Body of pancreas (tissue), 4 donors: ENCODE measurements around the gene NUP88. TPM values are rescaled to one million over a fixed set of nuclear protein-coding genes. Genes with fewer than 3 reads are reported as not detected.

ENCODE experiments used
- ATAC-seq: fragments of 150-250 bp; one replicate; pipeline ENCODE4 v1.9.1; 2016
- DNase-seq, 4 donors: peaks; one replicate each; pipeline ENCODE4 v3.0.0-alpha.2; 2019
- H3K27ac ChIP-seq, 4 donors: fragments of 200-600 bp; sonication (generic); 1 replicate in 3 of 4; 2 replicates in 1 of 4; pipeline versions ENCODE4 v1.5.1 to v1.6.1; 2016 to 2019; ENCODE audit warnings: mild to moderate bottlenecking in 1 of 4, mixed read lengths in 1 of 4, moderate library complexity in 1 of 4
- H3K27me3 ChIP-seq, 2 donors: fragments of 200-600 bp; sonication (generic); one replicate each; pipeline ENCODE4 v1.6.0; 2016; ENCODE audit warnings: mild to moderate bottlenecking in 1 of 2
- H3K36me3 ChIP-seq, 2 donors: fragments of 200-600 bp; sonication (generic); replicated peaks in 1 of 2; 2 replicates each; pipeline ENCODE4 v1.5.1; 2016; ENCODE audit warnings: low read depth in 2 of 2; ENCODE audit not compliant: insufficient read depth in 1 of 2
- H3K4me1 ChIP-seq: fragments of 200-600 bp; sonication (generic); one replicate; pipeline ENCODE4 v1.6.0; 2016
- H3K4me3 ChIP-seq, 2 donors: fragments of 200-600 bp; sonication (generic); 1 replicate in 1 of 2; 2 replicates in 1 of 2; pipeline ENCODE4 v1.5.1; 2016 to 2019
- H3K9me3 ChIP-seq, 3 donors: fragments of 200-600 bp; sonication (generic); 1 replicate in 2 of 3; 2 replicates in 1 of 3; pipeline ENCODE4 v1.5.1; 2016
- POLR2A ChIP-seq, 3 donors: fragments of 450-650 bp; IDR thresholded peaks; one replicate each; pipeline ENCODE4 v1.6.1; 2016; ENCODE audit warnings: antibody characterized with exemption in 3 of 3, mild to moderate bottlenecking in 2 of 3
- WGBS, 2 donors: methylation state at CpG; one replicate each; pipeline ENCODE4 v1.1.5; 2017; 5-methylcytosine and 5-hydroxymethylcytosine counted together
- intact Hi-C: fragments of 100-400 bp; cut with DNase I; formaldehyde crosslinking; loops from one replicate; pipeline ENCODE4 v1.15.1; 2023
- total RNA-seq, 2 donors: library from RNA; depleted of rRNA; stranded (reverse); fragments of >200 nt; gene quantifications; one replicate each; pipeline ENCODE4 v1.1.0, GENCODE V29; 2016
- TF ChIP-seq, protein P1 (sequence below), 7 experiments: fragments of 450-650 bp in 4 of 7; fragments of 200-600 bp in 3 of 7; sonication (generic) in 3 of 7; IDR thresholded peaks; one replicate each; pipeline ENCODE4 v1.5.1; 2016 to 2019; ENCODE audit warnings: antibody characterized with exemption in 7 of 7

NUP88 gene
- total RNA-seq, 2 donors from 2014 or later = 35.9 to 54.5 TPM

DNA sequence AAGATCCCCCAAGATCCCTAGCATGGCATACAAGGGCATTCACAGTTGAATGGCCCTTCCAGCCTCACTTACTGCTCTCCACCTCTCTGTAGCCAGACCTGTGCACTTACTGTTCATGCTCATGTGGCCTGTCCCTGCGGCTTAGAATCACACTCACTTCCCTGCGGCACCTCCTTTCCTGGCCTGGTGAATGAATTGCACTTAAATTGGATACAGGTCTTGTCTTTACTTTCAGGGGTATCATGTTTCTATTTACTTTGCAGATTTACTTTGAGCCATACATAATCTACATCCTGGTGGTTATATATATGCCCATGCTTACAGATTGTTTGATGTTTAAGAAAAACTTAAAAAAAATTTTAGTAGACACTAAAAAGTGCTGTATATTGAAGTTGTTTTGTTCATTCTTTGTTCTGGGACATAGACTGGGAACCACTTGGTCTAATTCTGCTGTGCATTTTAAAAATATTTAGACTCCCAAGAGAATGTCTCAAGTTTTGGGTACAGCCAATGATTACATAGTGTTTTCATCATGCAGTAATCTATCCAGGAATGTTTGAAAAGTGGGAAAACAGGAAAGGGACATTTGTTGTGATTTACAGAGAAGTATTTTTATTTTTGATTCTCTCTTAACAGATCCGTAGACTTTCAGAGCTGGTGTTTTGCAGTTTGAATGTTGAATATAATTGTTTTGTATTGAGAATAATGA lies 63.9 kb downstream of the NUP88 start:
- 86 to 92% methylated on average over 3 of the region's 3 CpGs for WGBS, 2 donors
- Histone ChIP-seq H3K27ac (no peak overlapping the region), H3K9me3 (no peaks in the 10 kb centered on the region), H3K4me3 (no peak overlapping the region), H3K27me3 (no peaks in the 10 kb centered on the region), H3K36me3 (peaks cover 0 to 15% of the 10 kb centered on the region in 2 donors), H3K4me1 (no peaks in the 10 kb centered on the region)
- ATAC-seq (no peak), DNase-seq (no peak)
- TF ChIP-seq POLR2A (IDR thresholded peaks at IDR 0.05) = no peak
- TF ChIP-seq, protein P1, sequence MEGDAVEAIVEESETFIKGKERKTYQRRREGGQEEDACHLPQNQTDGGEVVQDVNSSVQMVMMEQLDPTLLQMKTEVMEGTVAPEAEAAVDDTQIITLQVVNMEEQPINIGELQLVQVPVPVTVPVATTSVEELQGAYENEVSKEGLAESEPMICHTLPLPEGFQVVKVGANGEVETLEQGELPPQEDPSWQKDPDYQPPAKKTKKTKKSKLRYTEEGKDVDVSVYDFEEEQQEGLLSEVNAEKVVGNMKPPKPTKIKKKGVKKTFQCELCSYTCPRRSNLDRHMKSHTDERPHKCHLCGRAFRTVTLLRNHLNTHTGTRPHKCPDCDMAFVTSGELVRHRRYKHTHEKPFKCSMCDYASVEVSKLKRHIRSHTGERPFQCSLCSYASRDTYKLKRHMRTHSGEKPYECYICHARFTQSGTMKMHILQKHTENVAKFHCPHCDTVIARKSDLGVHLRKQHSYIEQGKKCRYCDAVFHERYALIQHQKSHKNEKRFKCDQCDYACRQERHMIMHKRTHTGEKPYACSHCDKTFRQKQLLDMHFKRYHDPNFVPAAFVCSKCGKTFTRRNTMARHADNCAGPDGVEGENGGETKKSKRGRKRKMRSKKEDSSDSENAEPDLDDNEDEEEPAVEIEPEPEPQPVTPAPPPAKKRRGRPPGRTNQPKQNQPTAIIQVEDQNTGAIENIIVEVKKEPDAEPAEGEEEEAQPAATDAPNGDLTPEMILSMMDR (IDR thresholded peaks at IDR 0.05) = no peak
- intact Hi-C loops = no loop called here

DNA sequence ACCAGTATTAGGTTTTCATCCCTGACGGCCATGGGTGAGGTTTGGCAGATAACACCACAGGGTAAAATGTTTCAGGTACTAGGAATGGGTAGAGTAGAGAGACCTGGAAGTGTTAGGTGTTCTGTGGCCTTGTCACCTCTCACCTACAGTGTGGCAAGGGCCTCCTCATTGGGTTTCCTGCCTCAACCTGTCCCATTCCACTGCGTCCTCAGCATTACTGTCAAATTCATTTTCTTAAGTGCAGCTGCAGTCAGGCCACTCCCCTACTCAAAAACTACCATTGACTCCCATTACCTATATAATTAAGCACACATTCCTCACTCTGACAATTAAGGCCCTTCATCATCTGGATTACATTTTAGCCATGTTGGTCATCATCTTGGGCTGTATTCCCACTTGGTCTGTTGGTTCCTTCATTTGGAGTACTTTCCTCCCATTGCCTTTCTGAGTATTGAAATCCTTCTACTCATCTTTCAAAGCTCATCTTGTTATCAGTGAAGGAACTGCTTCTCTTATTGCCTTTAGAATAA lies 64.5 kb downstream of the NUP88 start:
- Histone ChIP-seq H3K4me3 (no peak overlapping the region), H3K27ac (no peak overlapping the region), H3K27me3 (no peaks in the 10 kb centered on the region), H3K9me3 (no peaks in the 10 kb centered on the region), H3K4me1 (no peaks in the 10 kb centered on the region), H3K36me3 (peaks cover 0 to 15% of the 10 kb centered on the region in 2 donors)
- 76 to 79% methylated on average over 2 of the region's 2 CpGs for WGBS, 2 donors
- TF ChIP-seq, protein P1 (IDR thresholded peaks at IDR 0.05) = no peak
- no peak for TF ChIP-seq POLR2A (IDR thresholded peaks at IDR 0.05)
- DNase-seq (no peak), ATAC-seq (no peak)
- intact Hi-C loops = no loop called here

DNA sequence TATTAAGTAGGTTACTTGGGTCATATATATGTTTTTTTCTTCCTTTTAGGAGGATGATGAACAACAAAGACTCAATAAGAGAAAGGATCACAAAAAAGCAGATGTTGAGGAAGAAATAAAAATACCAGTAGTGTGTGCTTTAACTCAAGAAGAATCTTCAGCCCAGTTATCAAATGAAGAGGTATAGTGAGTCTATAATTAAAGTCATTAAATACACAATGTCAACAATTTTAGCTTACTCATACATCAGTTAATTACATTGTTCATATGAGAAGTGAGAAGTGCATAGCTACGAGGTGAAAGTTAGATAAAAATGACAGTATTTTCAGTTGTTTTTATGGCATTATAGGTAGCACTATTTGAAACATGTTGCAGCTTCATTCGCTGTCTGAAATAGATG lies 65.2 kb downstream of the NUP88 start:
- TF ChIP-seq, protein P1 (IDR thresholded peaks at IDR 0.05) = no peak
- no peak for TF ChIP-seq POLR2A (IDR thresholded peaks at IDR 0.05)
- 86 to 94% methylated on average over 2 of the region's 2 CpGs for WGBS, 2 donors

DNA sequence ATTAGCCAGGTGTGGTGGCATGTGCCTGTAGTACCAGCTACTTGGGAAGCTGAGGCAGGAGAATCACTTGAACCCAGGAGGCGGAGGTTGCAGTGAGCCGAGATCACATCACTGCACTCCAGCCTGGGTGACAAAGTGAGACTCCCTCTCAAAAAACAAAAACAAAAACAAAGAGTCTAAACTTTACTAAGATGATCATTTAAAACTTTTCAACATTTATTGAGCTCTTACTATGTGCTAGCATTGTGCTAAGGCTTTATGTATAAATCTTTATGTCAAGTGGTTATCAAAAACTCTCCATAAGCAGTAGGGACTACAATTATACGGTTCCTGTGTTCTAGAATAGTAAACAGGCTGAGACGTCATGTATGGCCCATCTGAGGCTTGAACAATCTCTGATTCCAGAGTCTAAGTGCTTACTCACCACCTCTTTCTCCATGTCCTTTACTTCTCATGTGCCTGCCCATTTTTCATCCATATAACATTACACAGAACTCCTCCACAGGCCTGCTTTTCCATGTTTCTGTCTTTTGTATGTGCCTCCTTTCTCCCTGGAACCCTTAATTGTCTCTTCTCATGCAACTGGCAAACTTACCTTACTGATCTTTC lies 66.7 kb downstream of the NUP88 start:
- no peak for ATAC-seq
- Histone ChIP-seq H3K36me3 (peaks cover 0 to 21% of the 10 kb centered on the region in 2 donors), H3K4me3 (no peak overlapping the region)

More for the DNA sequence above, 65.2 kb downstream of the NUP88 start:
- DNase-seq = no peak
- H3K4me1 ChIP-seq = no peaks in the 10 kb centered on the region
- no peak for ATAC-seq
- no peaks in the 10 kb centered on the region for H3K9me3 ChIP-seq
- peaks cover 0 to 15% of the 10 kb centered on the region in 2 donors for H3K36me3 ChIP-seq
- no peak overlapping the region for H3K4me3 ChIP-seq
- intact Hi-C loops = no loop called here
- no peaks in the 10 kb centered on the region for H3K27me3 ChIP-seq
- no peak overlapping the region for H3K27ac ChIP-seq

More for the DNA sequence above, 66.7 kb downstream of the NUP88 start:
- no peaks in the 10 kb centered on the region for H3K27me3 ChIP-seq
- 91 to 95% methylated on average over 4 of the region's 4 CpGs for WGBS, 2 donors
- TF ChIP-seq POLR2A (IDR thresholded peaks at IDR 0.05) = no peak
- TF ChIP-seq, protein P1 (IDR thresholded peaks at IDR 0.05) = no peak
- DNase-seq = no peak
- no peaks in the 10 kb centered on the region for H3K4me1 ChIP-seq
- intact Hi-C loops = no loop called here
- H3K9me3 ChIP-seq = no peaks in the 10 kb centered on the region
- no peak overlapping the region for H3K27ac ChIP-seq
